Activated naive CD4-positive, alpha-beta T cell treated with Interleukin-2 at 50 U/mL for 16 hours (primary cell): ENCODE measurements around the gene GPAT3.
"Not testable (repeated sequence)": the region's sequence is repeated elsewhere in the genome, so short reads cannot be mapped to it uniquely, and the experiment has no call there.

Source experiments
- DNase-seq: peaks from one replicate; pipeline ENCODE4 v3.0.0-alpha.2; 2020

The GPAT3 gene

GRCh38 chr4:83535520-83536361 is at the start of gene GPAT3:
TSS of gene GPAT3 (plus strand) at chr4:83536108. CDS start at chr4:83536623, 515 bp downstream.
- peak; percentile 74 for DNase-seq

- DNase-seq = no peak
Observed at GRCh38 chr4:83486457-83487129, 49.3 kb upstream of the GPAT3 start.

- DNase-seq = no peak
Observed at GRCh38 chr4:83489711-83490326, 46.1 kb upstream of the GPAT3 start.

- no peak for DNase-seq
Observed at GRCh38 chr4:83490876-83491450, 44.9 kb upstream of the GPAT3 start.

GRCh38 chr4:83496085-83496917 is 39.6 kb upstream of the GPAT3 start:
- not testable (repeated sequence) for DNase-seq

- DNase-seq = no peak
Observed at GRCh38 chr4:83498187-83498586, 37.7 kb upstream of the GPAT3 start.

- DNase-seq = not testable (repeated sequence)
Observed at GRCh38 chr4:83501671-83502070, 34.2 kb upstream of the GPAT3 start.

- peak; percentile 10 for DNase-seq
Observed at GRCh38 chr4:83503974-83504373, 31.9 kb upstream of the GPAT3 start.

- DNase-seq = no peak
Observed at GRCh38 chr4:83504503-83504902, 31.4 kb upstream of the GPAT3 start.

GRCh38 chr4:83504996-83505395 is 30.9 kb upstream of the GPAT3 start:
- DNase-seq = no peak

GRCh38 chr4:83509156-83509585 is 26.7 kb upstream of the GPAT3 start:
- DNase-seq = peak; percentile 53

GRCh38 chr4:83510442-83510841 is 25.5 kb upstream of the GPAT3 start:
- no peak for DNase-seq

GRCh38 chr4:83516042-83516772 is 19.7 kb upstream of the GPAT3 start:
- DNase-seq = no peak

GRCh38 chr4:83522239-83522638 is 13.7 kb upstream of the GPAT3 start:
- DNase-seq = no peak

- no peak for DNase-seq
Observed at GRCh38 chr4:83527671-83528070, 8.2 kb upstream of the GPAT3 start.

GRCh38 chr4:83536362-83537272 is 709 bp downstream of the GPAT3 start:
- DNase-seq = peak; percentile 2

- no peak for DNase-seq
Observed at GRCh38 chr4:83542225-83542624, 6.3 kb downstream of the GPAT3 start.

- no peak for DNase-seq
Observed at GRCh38 chr4:83546786-83547185, 10.9 kb downstream of the GPAT3 start.

GRCh38 chr4:83548151-83548905 is 12.4 kb downstream of the GPAT3 start:
- peak; percentile 82 for DNase-seq

GRCh38 chr4:83552083-83552482 is 16.2 kb downstream of the GPAT3 start:
- no peak for DNase-seq
